OCI-LY7 (cell line): ENCODE results near the gene GREM1. TPM values are rescaled to one million over a fixed set of nuclear protein-coding genes. Genes with fewer than 3 reads are reported as not detected.

ENCODE experiments used
- BruUV-seq: library from RNA; stranded (reverse); fragments of 400-500 nt; replicated peaks from 2 replicates; lab custom pipeline; 2021; lab: Mats Ljungman, UMichigan
- CTCF ChIA-PET: fragments of 300-600 bp; sonication (Branson Sonifier 250); formaldehyde crosslinking; loops from one replicate; lab custom pipeline; 2022; ENCODE audit warnings: antibody characterized with exemption; ENCODE audit not compliant: unreplicated experiment; lab: Charles Lee
- POLR2A ChIA-PET: fragments of 300-600 bp; sonication (Branson Sonifier 250); formaldehyde crosslinking; loops from one replicate; lab custom pipeline; 2022; ENCODE audit warnings: antibody characterized with exemption; lab: Charles Lee
- DNase-seq: peaks from one replicate; pipeline ENCODE4 v3.0.0-alpha.2; 2015; ENCODE audit warnings: low spot score
- H2AFZ ChIP-seq: fragments of 200-600 bp; sonication (generic), shearing (Covaris generic); 2 replicates; pipeline ENCODE4 v1.6.1; 2014; ENCODE audit warnings: mild to moderate bottlenecking, antibody characterized with exemption, low read length, moderate library complexity
- H3K27ac ChIP-seq: fragments of 200-600 bp; sonication (generic); 2 replicates; pipeline ENCODE4 v1.5.1; 2014; ENCODE audit warnings: mixed run types, low read depth, mild to moderate bottlenecking, moderate library complexity, low read length, inconsistent platforms; ENCODE audit not compliant: poor library complexity, severe bottlenecking
- H3K36me3 ChIP-seq: fragments of 200-600 bp; sonication (generic); 2 replicates; pipeline ENCODE4 v1.6.1; 2014; ENCODE audit warnings: mild to moderate bottlenecking, antibody characterized with exemption, low read length, moderate library complexity, mixed read lengths; ENCODE audit not compliant: insufficient read depth
- H3K4me1 ChIP-seq: fragments of 200-600 bp; sonication (generic); 2 replicates; pipeline ENCODE4 v1.5.1; 2014; ENCODE audit warnings: mild to moderate bottlenecking, low read length; ENCODE audit not compliant: insufficient read depth, poor library complexity, severe bottlenecking
- H3K4me2 ChIP-seq: fragments of 200-600 bp; sonication (generic); 2 replicates; pipeline ENCODE4 v1.6.1; 2014; ENCODE audit warnings: mild to moderate bottlenecking, low read length
- H3K4me3 ChIP-seq: fragments of 200-600 bp; sonication (generic); 2 replicates; pipeline ENCODE4 v1.5.1; 2014; ENCODE audit warnings: mild to moderate bottlenecking, low read depth, low read length; ENCODE audit not compliant: poor library complexity, severe bottlenecking
- H3K79me2 ChIP-seq: fragments of 200-600 bp; sonication (generic); 2 replicates; pipeline ENCODE4 v1.6.1; 2016; ENCODE audit warnings: low read depth, mild to moderate bottlenecking, low read length, moderate library complexity, mixed read lengths; ENCODE audit not compliant: insufficient read depth
- H3K9me2 ChIP-seq: fragments of 200-600 bp; sonication (generic); 2 replicates; pipeline ENCODE4 v1.6.1; 2016; ENCODE audit warnings: mild to moderate bottlenecking, low read length, mixed read lengths; ENCODE audit not compliant: insufficient read depth
- H3K9me3 ChIP-seq: fragments of 200-600 bp; sonication (generic); 2 replicates; pipeline ENCODE4 v1.6.1; 2014; ENCODE audit warnings: mild to moderate bottlenecking, mixed run types, low read length, mixed read lengths
- H4K20me1 ChIP-seq: fragments of 200-600 bp; sonication (generic); 2 replicates; pipeline ENCODE4 v1.6.1; 2014; ENCODE audit warnings: mild to moderate bottlenecking, antibody characterized with exemption, low read length, moderate library complexity, mixed read lengths; ENCODE audit not compliant: insufficient read depth
- CTCF ChIP-seq: fragments of 200-600 bp; sonication (generic); conservative IDR thresholded peaks from 2 replicates; pipeline ENCODE4 v1.5.1; 2014; ENCODE audit warnings: mild to moderate bottlenecking, antibody characterized with exemption, low read length, moderate library complexity, mixed read lengths
- EZH2phosphoT487 ChIP-seq: fragments of 200-600 bp; sonication (generic); IDR thresholded peaks from 2 replicates; pipeline ENCODE4 v1.6.1; 2018; ENCODE audit warnings: low read depth, borderline replicate concordance, mild to moderate bottlenecking, mixed run types, antibody characterized with exemption, low read length, moderate library complexity, mixed read lengths
- intact Hi-C: fragments of 100-400 bp; cut with micrococcal nuclease; formaldehyde crosslinking; loops from one replicate; pipeline ENCODE4 v1.10.0; 2022; ENCODE audit not compliant: unreplicated experiment
- total RNA-seq, 2 experiments: library from RNA; depleted of rRNA in 1 of 2; stranded (reverse); fragments of >200 nt in 1 of 2; shearing (Covaris generic) in 1 of 2; gene quantifications; 2 replicates each; pipeline ENCODE4 v1.2.3, GENCODE V29; 2014 to 2022

GREM1 gene
- total RNA-seq, 2 experiments from 2014 or later = not detected

- Histone ChIP-seq H3K4me3 (no peak overlapping the region), H3K27ac (no peak overlapping the region), H2AFZ (no peak overlapping the region), H3K79me2 (no peaks in the 10 kb centered on the region), H4K20me1 (no peaks in the 10 kb centered on the region), H3K4me2 (no peak overlapping the region), H3K9me2 (no peaks in the 10 kb centered on the region), H3K4me1 (no peaks in the 10 kb centered on the region), H3K9me3 (no peaks in the 10 kb centered on the region), H3K36me3 (no peaks in the 10 kb centered on the region)
- ChIA-PET CTCF (no interaction called here), POLR2A (no interaction called here)
- no peak for DNase-seq
- TF ChIP-seq CTCF (no peak), EZH2phosphoT487 (no peak)
- intact Hi-C loops = no loop called here
- no TSS peak for BruUV-seq
Measured at GRCh38 chr15:32698773-32699390, 18.9 kb upstream of the GREM1 start.

- Histone ChIP-seq H2AFZ (no peak overlapping the region), H3K4me3 (no peak overlapping the region), H3K9me3 (no peaks in the 10 kb centered on the region), H3K4me1 (no peaks in the 10 kb centered on the region), H3K4me2 (no peak overlapping the region), H3K9me2 (no peaks in the 10 kb centered on the region), H4K20me1 (no peaks in the 10 kb centered on the region), H3K36me3 (no peaks in the 10 kb centered on the region), H3K27ac (no peak overlapping the region), H3K79me2 (no peaks in the 10 kb centered on the region)
- ChIA-PET CTCF (no interaction called here), POLR2A (no interaction called here)
- no peak for DNase-seq
- TF ChIP-seq EZH2phosphoT487 = no peak
- no peak for TF ChIP-seq CTCF
- intact Hi-C loops = no loop called here
- BruUV-seq = no TSS peak
Measured at GRCh38 chr15:32700501-32701150, 17.2 kb upstream of the GREM1 start.

- Histone ChIP-seq H3K27ac (no peak overlapping the region), H3K36me3 (no peaks in the 10 kb centered on the region), H2AFZ (no peak overlapping the region), H3K4me3 (no peak overlapping the region), H3K9me2 (no peaks in the 10 kb centered on the region), H3K9me3 (no peaks in the 10 kb centered on the region), H4K20me1 (no peaks in the 10 kb centered on the region), H3K79me2 (no peaks in the 10 kb centered on the region), H3K4me1 (no peaks in the 10 kb centered on the region), H3K4me2 (no peak overlapping the region)
- POLR2A ChIA-PET = no interaction called here
- BruUV-seq = no TSS peak
- intact Hi-C loops = no loop called here
- no peak for DNase-seq
- TF ChIP-seq CTCF (no peak), EZH2phosphoT487 (no peak)
- CTCF ChIA-PET = no interaction called here
Measured at GRCh38 chr15:32701863-32702262, 15.9 kb upstream of the GREM1 start.
